Peyer's patch (tissue), 4 donors: Measurements from ENCODE around the gene NELL1. TPM values are rescaled to one million over a fixed set of nuclear protein-coding genes. Genes with fewer than 3 reads are reported as not detected.

Experiments used
- DNase-seq, 3 donors: peaks; one replicate each; pipeline ENCODE4 v3.0.0-alpha.2; 2017 to 2019
- H3K27ac ChIP-seq, 4 donors: fragments of 200-600 bp; sonication (generic); one replicate each; pipeline ENCODE4 v1.5.1; 2016 to 2019
- H3K27me3 ChIP-seq, 2 donors: fragments of 200-600 bp; sonication (generic); one replicate each; pipeline ENCODE4 v1.5.1; 2019
- H3K36me3 ChIP-seq, 3 donors: fragments of 200-600 bp; sonication (generic); one replicate each; pipeline ENCODE4 v1.5.1; 2016 to 2019
- H3K4me1 ChIP-seq, 4 donors: fragments of 200-600 bp; sonication (generic); one replicate each; pipeline ENCODE4 v1.5.1; 2016 to 2019
- H3K4me3 ChIP-seq, 4 donors: fragments of 200-600 bp; sonication (generic); 1 replicate in 3 of 4; 2 replicates in 1 of 4; pipeline ENCODE4 v1.5.1; 2016 to 2019; ENCODE audit warnings: mild to moderate bottlenecking in 1 of 4
- H3K9me3 ChIP-seq, 4 donors: fragments of 200-600 bp; sonication (generic); one replicate each; pipeline ENCODE4 v1.5.1; 2016 to 2019; ENCODE audit warnings: mild to moderate bottlenecking in 1 of 4
- CTCF ChIP-seq, 6 experiments: fragments of 450-650 bp in 4 of 6; fragments of 200-600 bp in 2 of 6; sonication (generic) in 1 of 6; IDR thresholded peaks; one replicate each; pipeline ENCODE4 v1.5.1; 2017 to 2019; ENCODE audit warnings: antibody characterized with exemption in 6 of 6, mild to moderate bottlenecking in 3 of 6, moderate library complexity in 1 of 6
- POLR2A ChIP-seq, 2 donors: fragments of 450-650 bp; IDR thresholded peaks; one replicate each; pipeline ENCODE4 v1.5.1; 2017; ENCODE audit warnings: antibody characterized with exemption in 2 of 2, mild to moderate bottlenecking in 2 of 2, moderate library complexity in 2 of 2
- small RNA-seq, 2 donors: library from RNA; depleted of rRNA; stranded (forward); fragments of <200 nt; gene quantifications; one replicate each; pipeline ENCODE3, GENCODE V24; 2016
- total RNA-seq, 4 donors: library from RNA; depleted of rRNA; stranded (reverse); fragments of >200 nt; gene quantifications; one replicate each; pipeline ENCODE4 v1.1.0, GENCODE V29; 2016

The NELL1 gene
- total RNA-seq, 4 donors from 2014 or later, result not detected

- H3K27ac ChIP-seq, result no peak overlapping the region
- TF ChIP-seq POLR2A (IDR thresholded peaks at IDR 0.05), result no peak
- no peak for TF ChIP-seq CTCF (IDR thresholded peaks at IDR 0.05)
- no peak for DNase-seq
- no peaks in the 10 kb centered on the region for H3K36me3 ChIP-seq
- no peaks in the 10 kb centered on the region for H3K4me1 ChIP-seq
- no peak overlapping the region for H3K4me3 ChIP-seq
- H3K9me3 ChIP-seq, result no peaks in the 10 kb centered on the region
- no peaks in the 10 kb centered on the region for H3K27me3 ChIP-seq
These were observed 953.2 kb downstream of the NELL1 start for GRCh38 chr11:21622566-21622965.

- Histone ChIP-seq H3K4me3 (no peak overlapping the region), H3K9me3 (no peaks in the 10 kb centered on the region), H3K36me3 (no peaks in the 10 kb centered on the region), H3K27ac (no peak overlapping the region), H3K4me1 (no peaks in the 10 kb centered on the region), H3K27me3 (no peaks in the 10 kb centered on the region)
- TF ChIP-seq POLR2A (IDR thresholded peaks at IDR 0.05) (no peak), CTCF (IDR thresholded peaks at IDR 0.05) (no peak)
- DNase-seq, result no peak
These were observed 953.6 kb downstream of the NELL1 start for GRCh38 chr11:21622995-21623394.

Small RNAs within 50 kb of the gene (small RNA-seq; reads per million reads assigned to genes)
- 12.8 to 161 reads per million in 2 donors for gene RNA5SP336
- gene RNA5SP337, result 0 to 0.12 reads per million in 2 donors

Other genes starting within 250 kb of the NELL1 start
- not detected for gene SLC6A5, start 70.0 kb upstream of the NELL1 start, total RNA-seq